Measurements from ENCODE around the gene DPEP1.

- TF ChIP-seq, protein P1, sequence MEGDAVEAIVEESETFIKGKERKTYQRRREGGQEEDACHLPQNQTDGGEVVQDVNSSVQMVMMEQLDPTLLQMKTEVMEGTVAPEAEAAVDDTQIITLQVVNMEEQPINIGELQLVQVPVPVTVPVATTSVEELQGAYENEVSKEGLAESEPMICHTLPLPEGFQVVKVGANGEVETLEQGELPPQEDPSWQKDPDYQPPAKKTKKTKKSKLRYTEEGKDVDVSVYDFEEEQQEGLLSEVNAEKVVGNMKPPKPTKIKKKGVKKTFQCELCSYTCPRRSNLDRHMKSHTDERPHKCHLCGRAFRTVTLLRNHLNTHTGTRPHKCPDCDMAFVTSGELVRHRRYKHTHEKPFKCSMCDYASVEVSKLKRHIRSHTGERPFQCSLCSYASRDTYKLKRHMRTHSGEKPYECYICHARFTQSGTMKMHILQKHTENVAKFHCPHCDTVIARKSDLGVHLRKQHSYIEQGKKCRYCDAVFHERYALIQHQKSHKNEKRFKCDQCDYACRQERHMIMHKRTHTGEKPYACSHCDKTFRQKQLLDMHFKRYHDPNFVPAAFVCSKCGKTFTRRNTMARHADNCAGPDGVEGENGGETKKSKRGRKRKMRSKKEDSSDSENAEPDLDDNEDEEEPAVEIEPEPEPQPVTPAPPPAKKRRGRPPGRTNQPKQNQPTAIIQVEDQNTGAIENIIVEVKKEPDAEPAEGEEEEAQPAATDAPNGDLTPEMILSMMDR (conservative IDR thresholded peaks at IDR 0.05; ENCODE audit: low read depth, low read length): no peak
- TF ChIP-seq EZH2 (IDR thresholded peaks at IDR 0.05; ENCODE audit: borderline replicate concordance, low read depth, low read length, poor library complexity, severe bottlenecking): no peak
Measured at GRCh38 chr16:89606006-89606405, 7.4 kb upstream of the DPEP1 start.
